H1 (cell line): ENCODE results near the gene INO80C. TPM values are rescaled to one million over a fixed set of nuclear protein-coding genes. Genes with fewer than 3 reads are reported as not detected.

Experiments
- CHD1 ChIP-seq: IDR thresholded peaks from 2 replicates; pipeline ENCODE4 v1.6.1; 2012; ENCODE audit warnings: low read depth, low read length, improper control_type of control experiment
- KDM5A ChIP-seq: fragments of 200-600 bp; IDR thresholded peaks from 2 replicates; pipeline ENCODE4 v1.7.1; 2012; ENCODE audit warnings: mild to moderate bottlenecking, low read length, inconsistent platforms, mixed read lengths
- SIX5 ChIP-seq: IDR thresholded peaks from 2 replicates; pipeline ENCODE4 v1.6.1; 2011; ENCODE audit warnings: mild to moderate bottlenecking, low read depth, low read length
- TBP ChIP-seq: IDR thresholded peaks from 2 replicates; pipeline ENCODE4 v1.6.1; 2011; ENCODE audit warnings: low read depth, low read length, improper control_type of control experiment
- polyA plus RNA-seq, 7 experiments: library from polyadenylated mRNA; depleted of rRNA in 3 of 7; stranded (reverse) in 5 of 7; unstranded in 2 of 7; fragments of >200 nt in 5 of 7; fragments of 200-250 nt in 2 of 7; gene quantifications; 1 replicate in 5 of 7; 2 replicates in 1 of 7; 4 replicates in 1 of 7; pipeline versions ENCODE4 v1.2.1 to v1.2.3, GENCODE V29; 2011 to 2013; ENCODE audit warnings: missing spikeins in 2 of 7, mixed read lengths in 2 of 7
- total RNA-seq: library from RNA; stranded (reverse); fragmentation: NEBNext Ultra II Directional; extraction: Animal tissue kit (Norgen Biotek cat#: 25700); gene quantifications from 2 replicates; pipeline ENCODE4 v1.2.1, GENCODE V29; 2021

INO80C gene
- total and polyA plus RNA-seq, 2 of the 8 experiments (the other 6 are each of a cell fraction or from before 2014, with no cell fraction given), result 30.1 to 48.9 TPM

- TF ChIP-seq KDM5A, result no peak
- no peak for TF ChIP-seq TBP
- no peak for TF ChIP-seq SIX5
- TF ChIP-seq CHD1, result no peak
Observed at GRCh38 chr18:35511833-35512232, 14.1 kb upstream of the INO80C start (continued).
